Measurements from ENCODE around the gene SEC31A. TPM values are rescaled to one million over a fixed set of nuclear protein-coding genes. Genes with fewer than 3 reads are reported as not detected.

Gene SEC31A
- total RNA-seq, 1 experiment from 2014 or later, result 128 TPM

DNA sequence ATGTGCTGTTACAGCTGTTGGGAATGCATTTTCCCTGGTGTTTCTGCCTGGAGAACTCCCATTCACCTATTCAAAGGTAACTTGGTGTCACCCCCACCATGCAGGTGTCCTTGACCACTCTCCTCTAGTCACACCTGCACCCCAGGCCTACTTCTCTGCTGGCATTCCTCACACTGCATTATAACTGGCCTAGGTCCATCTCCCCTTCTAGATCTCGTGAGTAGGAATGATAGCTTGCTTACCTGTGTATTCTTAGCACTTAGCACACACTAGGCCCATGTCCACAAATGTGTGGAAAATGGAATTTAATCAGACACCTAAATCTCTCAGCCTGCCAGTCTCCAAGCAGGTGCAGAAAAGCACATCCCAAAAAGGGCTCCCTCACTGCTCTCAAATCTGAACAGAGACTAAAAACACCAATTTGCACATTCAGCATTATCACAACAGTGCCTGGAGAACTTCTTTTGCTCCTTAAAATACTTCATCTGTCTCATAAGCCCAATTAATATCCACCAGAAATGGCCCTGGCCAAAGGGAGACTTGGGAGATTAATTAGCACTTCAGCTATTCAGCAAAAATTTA, 110.7 kb downstream of the SEC31A start:
- Mint-ChIP-seq H3K27me3 (ENCODE audit: low read depth) (peaks cover 71% of the 10 kb centered on the region), H3K9me3 (peaks cover 0 to 6% of the 10 kb centered on the region in 2 experiments; a peak in 1 of 5 replicates), H3K36me3 (ENCODE audit: insufficient read depth in 1 of 3, low read depth in 3 of 3) (no peaks in the 10 kb centered on the region), H3K4me1 (peaks cover 35 to 37% of the 10 kb centered on the region in 2 experiments), H3K27ac (no peak overlapping the region), H3K4me3 (no peak overlapping the region)
- Histone ChIP-seq H4K91ac (ENCODE audit: insufficient read length, low read depth, low read length) (no peak overlapping the region), H3K27me3 (ENCODE audit: insufficient read depth, low read length) (peaks cover 30% of the 10 kb centered on the region; the same call in 1 of the 2 replicates), H3K4ac (ENCODE audit: low read depth, low read length) (no peak overlapping the region), H2BK15ac (ENCODE audit: low read depth, low read length) (no peak overlapping the region), H4K20me1 (ENCODE audit: control insufficient read depth, insufficient read depth, insufficient read length) (no peaks in the 10 kb centered on the region), H3K14ac (ENCODE audit: insufficient read depth, low read length) (no peak overlapping the region), H3K79me1 (ENCODE audit: insufficient read depth, low read depth, low read length, poor library complexity, severe bottlenecking) (no peaks in the 10 kb centered on the region), H3T11ph (ENCODE audit: low read length) (no peak overlapping the region), H3K56ac (ENCODE audit: insufficient read length, low read depth, low read length) (no peak overlapping the region), H2AK5ac (ENCODE audit: insufficient read length, low read length) (no peak overlapping the region), H2BK120ac (ENCODE audit: low read depth, low read length, poor library complexity, severe bottlenecking) (no peak overlapping the region), H3K23ac (ENCODE audit: insufficient read length, low read depth, low read length) (no peak overlapping the region), H3K27ac (ENCODE audit: insufficient read length, low read depth, low read length) (no peak overlapping the region), H2BK12ac (ENCODE audit: insufficient read length, low read depth, low read length) (no peak overlapping the region), H3K18ac (ENCODE audit: insufficient read length, low read depth, low read length) (no peak overlapping the region), H3K9ac (ENCODE audit: extremely low read depth, insufficient read length, low read length) (no peak overlapping the region), H2AFZ (ENCODE audit: low read length) (no peak overlapping the region), H4K8ac (replicated peaks; ENCODE audit: insufficient read length, low read depth, low read length) (no peak overlapping the region), H3K4me2 (ENCODE audit: insufficient read depth, insufficient read length, low read length) (no peak overlapping the region), H4K5ac (ENCODE audit: insufficient read length, low read depth, low read length) (no peak overlapping the region), H2BK5ac (ENCODE audit: insufficient read length, low read length) (no peak overlapping the region), H3K9me3 (ENCODE audit: control insufficient read depth, low read depth, low read length) (no peaks in the 10 kb centered on the region), H3K4me1 (ENCODE audit: insufficient read depth, low read length) (no peaks in the 10 kb centered on the region), H2BK20ac (ENCODE audit: low read depth, low read length, poor library complexity, severe bottlenecking) (no peak overlapping the region), H3K79me2 (ENCODE audit: insufficient read depth, low read length) (no peaks in the 10 kb centered on the region), H3K23me2 (ENCODE audit: insufficient read length, low read depth, low read length, poor library complexity, severe bottlenecking) (no peaks in the 10 kb centered on the region)
- TF ChIP-seq, protein P1, sequence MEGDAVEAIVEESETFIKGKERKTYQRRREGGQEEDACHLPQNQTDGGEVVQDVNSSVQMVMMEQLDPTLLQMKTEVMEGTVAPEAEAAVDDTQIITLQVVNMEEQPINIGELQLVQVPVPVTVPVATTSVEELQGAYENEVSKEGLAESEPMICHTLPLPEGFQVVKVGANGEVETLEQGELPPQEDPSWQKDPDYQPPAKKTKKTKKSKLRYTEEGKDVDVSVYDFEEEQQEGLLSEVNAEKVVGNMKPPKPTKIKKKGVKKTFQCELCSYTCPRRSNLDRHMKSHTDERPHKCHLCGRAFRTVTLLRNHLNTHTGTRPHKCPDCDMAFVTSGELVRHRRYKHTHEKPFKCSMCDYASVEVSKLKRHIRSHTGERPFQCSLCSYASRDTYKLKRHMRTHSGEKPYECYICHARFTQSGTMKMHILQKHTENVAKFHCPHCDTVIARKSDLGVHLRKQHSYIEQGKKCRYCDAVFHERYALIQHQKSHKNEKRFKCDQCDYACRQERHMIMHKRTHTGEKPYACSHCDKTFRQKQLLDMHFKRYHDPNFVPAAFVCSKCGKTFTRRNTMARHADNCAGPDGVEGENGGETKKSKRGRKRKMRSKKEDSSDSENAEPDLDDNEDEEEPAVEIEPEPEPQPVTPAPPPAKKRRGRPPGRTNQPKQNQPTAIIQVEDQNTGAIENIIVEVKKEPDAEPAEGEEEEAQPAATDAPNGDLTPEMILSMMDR (conservative IDR thresholded peaks at IDR 0.05), result no peak
- WGBS (ENCODE audit: extremely low coverage, insufficient read length, low lambda C conversion rate), result no CpG with 5 or more reads among the region's 1 CpG
- DNase-seq, result peak; percentile 17

Measured in H9 (cell line).